GM21367 (cell line): ENCODE results near the gene WDR48.

Source experiments
- ATAC-seq: cut with Tn5 transposase; IDR thresholded peaks from one replicate; pipeline ENCODE4 v1.9.1; 2021; ENCODE audit not compliant: unreplicated experiment

Gene WDR48

GRCh38 chr3:39063143-39063542, 11.3 kb downstream of the WDR48 start:
- no peak for ATAC-seq

DNA sequence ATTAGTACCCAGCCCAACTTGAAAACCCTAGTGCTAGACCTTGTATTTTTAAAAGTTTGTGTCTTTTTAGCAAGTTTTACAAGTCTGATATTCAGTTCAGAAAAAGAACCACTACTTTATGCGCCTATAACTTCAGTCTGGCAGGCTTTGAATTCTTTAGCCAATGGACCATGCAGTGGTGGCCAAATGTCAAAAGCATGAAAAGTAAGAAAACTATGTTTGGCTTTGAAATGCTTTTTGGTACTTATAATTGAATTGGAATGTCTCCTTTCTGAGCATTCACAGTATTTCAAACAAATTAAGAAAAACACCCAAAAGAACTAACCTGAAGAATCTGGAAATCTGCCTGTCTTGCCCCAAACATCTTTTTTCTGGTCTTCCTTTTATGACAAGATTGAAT, 12.8 kb downstream of the WDR48 start:
- ATAC-seq = no peak

- ATAC-seq = peak; percentile 94
Observed at GRCh38 chr3:39065197-39065596, 13.4 kb downstream of the WDR48 start.

GRCh38 chr3:39067286-39067685, 15.5 kb downstream of the WDR48 start:
- ATAC-seq = no peak

GRCh38 chr3:39068556-39068955, 16.7 kb downstream of the WDR48 start:
- no peak for ATAC-seq

DNA sequence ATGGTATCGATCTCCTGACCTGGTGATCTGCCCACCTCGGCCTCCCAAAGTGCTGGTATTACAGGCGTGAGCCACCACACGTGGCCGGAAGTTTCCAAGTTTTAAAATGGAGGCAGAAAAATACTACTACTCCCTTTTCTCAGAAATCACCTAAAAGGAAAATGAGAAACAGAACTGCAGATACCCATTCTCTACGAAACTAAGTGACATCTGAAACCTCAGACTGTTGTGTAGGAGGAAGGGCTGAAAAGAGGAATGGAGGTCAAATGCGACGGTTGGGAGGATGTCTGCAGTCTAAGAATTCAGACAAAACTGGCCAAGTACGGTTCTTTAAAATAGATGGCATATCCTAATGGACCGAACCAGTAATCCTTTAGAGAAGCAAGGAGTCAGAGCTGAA, 24.1 kb downstream of the WDR48 start:
- ATAC-seq = no peak

DNA sequence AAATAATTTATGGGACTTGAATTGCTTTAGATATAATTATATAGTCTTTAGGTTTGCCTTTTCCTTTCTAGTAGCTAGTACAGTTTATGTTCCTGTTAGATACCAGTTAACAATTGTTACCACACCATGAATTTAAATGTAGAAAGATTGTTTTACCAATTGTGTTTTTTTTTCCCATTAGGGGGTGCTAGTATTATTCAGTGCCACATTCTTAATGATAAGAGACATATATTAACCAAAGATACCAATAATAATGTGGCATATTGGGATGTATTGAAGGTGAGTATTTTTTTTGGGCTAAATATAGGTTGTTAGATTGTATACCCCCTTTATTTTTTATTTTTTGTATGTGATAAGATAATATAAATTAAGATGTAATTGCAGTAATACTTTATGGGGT, 27.7 kb downstream of the WDR48 start:
- no peak for ATAC-seq

GRCh38 chr3:39080026-39080425, 28.2 kb downstream of the WDR48 start:
- no peak for ATAC-seq

- no peak for ATAC-seq
Observed at GRCh38 chr3:39082666-39083313, 31.0 kb downstream of the WDR48 start.

- ATAC-seq = peak; percentile 73
Observed at GRCh38 chr3:39086144-39086543, 34.3 kb downstream of the WDR48 start.

DNA sequence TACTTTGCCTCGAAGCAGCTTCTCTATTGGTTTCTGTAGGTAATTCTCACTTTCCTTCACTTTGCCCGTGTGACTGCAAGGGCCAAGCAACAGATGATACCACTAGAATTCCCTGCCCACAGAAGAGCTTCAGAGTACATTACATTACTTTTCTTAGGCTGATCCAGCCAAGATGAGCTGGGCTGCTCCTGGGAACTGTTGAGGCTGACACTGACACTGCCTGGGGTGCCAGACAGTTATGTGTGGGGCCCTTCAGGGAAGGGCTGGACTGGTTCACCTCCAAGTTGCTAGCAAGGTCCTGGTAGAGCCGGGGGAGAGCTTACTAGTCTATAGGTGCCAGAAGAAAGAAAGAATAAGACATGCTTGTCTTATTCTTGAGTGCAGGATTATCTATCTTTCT, 36.6 kb downstream of the WDR48 start:
- no peak for ATAC-seq

GRCh38 chr3:39088889-39089288, 37.1 kb downstream of the WDR48 start:
- no peak for ATAC-seq

DNA sequence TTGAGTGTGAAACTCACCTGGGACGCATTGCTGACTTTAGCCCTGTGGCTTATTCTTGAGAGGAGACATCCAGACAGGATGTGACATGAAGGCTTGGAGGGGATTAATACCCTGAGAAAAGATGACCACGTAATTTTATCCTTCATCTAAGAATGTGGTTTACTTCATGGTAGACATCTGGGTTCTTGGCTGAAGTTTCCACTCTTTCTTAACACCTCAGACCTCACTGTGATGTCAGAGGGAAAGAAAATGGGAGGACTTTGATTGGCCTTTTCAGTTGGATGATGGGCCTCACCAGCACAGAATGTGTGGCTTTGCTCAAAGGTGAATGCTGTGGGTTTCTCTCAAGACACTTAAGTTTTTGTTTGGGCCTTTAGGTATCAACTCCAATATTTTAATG, 39.1 kb downstream of the WDR48 start:
- ATAC-seq = no peak

GRCh38 chr3:39094851-39095677, 43.2 kb downstream of the WDR48 start:
- ATAC-seq = no peak

DNA sequence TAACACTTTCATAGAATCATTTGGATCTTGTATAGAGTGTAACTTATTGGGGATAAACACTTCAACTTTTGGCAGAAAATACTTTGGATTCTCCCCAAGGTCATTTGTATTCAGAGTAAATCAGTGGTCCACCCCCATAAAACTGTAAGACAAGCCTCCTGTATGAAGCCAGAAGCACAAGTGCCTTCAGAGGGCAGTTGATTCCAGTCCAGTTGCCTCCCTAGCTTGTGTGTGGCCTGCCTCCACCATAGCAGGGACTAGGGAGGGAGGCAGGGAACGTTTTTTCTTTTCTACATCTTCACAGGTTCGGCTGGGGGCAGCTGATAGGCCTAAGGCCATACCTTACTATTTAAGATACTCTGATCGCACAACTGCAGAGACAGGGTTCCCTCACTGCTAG, 44.0 kb downstream of the WDR48 start:
- ATAC-seq = no peak

DNA sequence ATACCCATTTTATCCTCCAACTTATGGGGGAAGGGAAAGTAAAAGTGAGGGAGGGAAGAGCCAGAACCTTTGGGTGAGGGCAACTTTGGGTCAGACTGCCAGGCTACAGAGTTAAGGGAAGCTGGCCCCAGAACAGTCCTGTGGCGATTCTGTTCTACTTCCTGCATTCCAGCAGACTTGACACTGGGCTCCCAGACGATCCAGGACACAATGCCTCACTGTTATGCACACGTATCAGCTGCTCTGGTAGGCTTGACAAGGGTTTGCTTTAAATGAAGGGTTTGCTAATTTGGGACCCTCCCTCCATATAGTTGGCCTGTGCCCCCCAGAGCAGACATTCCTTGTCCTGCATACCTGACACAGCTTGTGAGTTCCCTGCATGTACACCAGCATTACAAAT, 45.0 kb downstream of the WDR48 start:
- ATAC-seq = no peak

- ATAC-seq = no peak
Observed at GRCh38 chr3:39097716-39098472, 46.1 kb downstream of the WDR48 start.

DNA sequence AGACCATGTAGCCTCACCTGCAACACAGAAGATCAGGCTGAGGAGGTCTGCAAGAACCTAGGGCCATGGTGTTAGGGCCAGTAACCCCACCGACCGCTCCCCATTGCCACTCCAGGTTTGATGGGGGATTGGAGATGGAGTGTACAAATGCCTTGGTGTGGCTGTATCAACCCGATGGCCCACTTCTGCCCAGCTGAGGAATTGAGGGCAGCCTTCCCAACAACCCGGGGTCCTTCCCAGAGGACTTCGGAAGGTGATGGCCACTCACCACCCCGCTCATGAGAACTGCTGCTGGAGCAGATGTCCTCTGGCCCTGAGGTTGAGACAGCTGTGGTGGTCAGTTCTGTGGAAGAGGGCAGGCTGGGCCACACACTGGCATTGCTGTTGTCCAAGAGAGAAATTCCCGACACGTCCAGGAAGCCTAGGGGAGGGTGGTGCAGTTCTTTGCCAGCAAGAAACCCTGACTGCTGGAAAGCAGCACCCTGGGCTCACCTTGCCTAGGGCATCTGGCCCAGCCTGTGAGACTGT, 46.7 kb downstream of the WDR48 start:
- ATAC-seq = no peak

DNA sequence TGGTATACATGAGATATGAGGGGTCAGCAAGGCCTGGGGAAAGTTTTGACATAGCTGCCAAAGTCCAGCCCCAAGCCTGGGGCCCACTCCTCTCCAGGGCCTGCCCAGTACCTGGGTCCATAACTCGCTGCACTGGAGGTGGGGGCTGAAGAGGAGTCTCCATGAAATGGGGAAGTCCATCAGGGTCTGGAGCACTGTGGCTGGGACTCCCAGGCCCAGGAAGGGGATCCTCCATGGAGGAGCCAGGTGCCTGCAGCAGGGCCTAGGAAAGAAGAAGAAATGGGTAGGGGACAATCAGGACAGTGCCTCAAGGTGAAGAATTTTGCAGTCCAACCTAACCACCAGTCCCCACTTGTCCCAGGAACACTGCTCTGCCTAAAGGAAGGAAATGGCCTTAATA, 47.4 kb downstream of the WDR48 start:
- no peak for ATAC-seq

GRCh38 chr3:39099738-39100499, 48.1 kb downstream of the WDR48 start:
- ATAC-seq = no peak

- ATAC-seq = no peak
Observed at GRCh38 chr3:39100500-39100886, 48.7 kb downstream of the WDR48 start.
